MCF 10A (cell line): ENCODE results near the gene TOR4A. TPM values are rescaled to one million over a fixed set of nuclear protein-coding genes. Genes with fewer than 3 reads are reported as not detected.

Experiments used
- BruUV-seq: library from RNA; stranded (reverse); fragments of 400-500 nt; replicated peaks from 2 replicates; lab custom pipeline; 2021; lab: Mats Ljungman, UMichigan
- CTCF ChIA-PET: fragments of 300-600 bp; sonication (Branson Sonifier 250); formaldehyde crosslinking; extraction: SDS; loops from one replicate; lab custom pipeline; 2021; ENCODE audit warnings: antibody characterized with exemption, inconsistent platforms; lab: Yijun Ruan, JAX
- POLR2A ChIA-PET: fragments of 300-600, 350-650 bp; sonication (Branson Sonifier 250); formaldehyde crosslinking; extraction: SDS; loops from one replicate; lab custom pipeline; 2020; ENCODE audit warnings: antibody characterized with exemption, inconsistent platforms; lab: Yijun Ruan, JAX
- DNase-seq: peaks from one replicate; pipeline ENCODE4 v3.0.0-alpha.2; 2018; ENCODE audit not compliant: unreplicated experiment
- H3K27ac Mint-ChIP-seq: one replicate; pipeline ENCODE4 v1.8.0; 2022; ENCODE audit warnings: mild to moderate bottlenecking, low read depth, mixed read lengths; ENCODE audit not compliant: unreplicated experiment
- H3K27me3 Mint-ChIP-seq: one replicate; pipeline ENCODE4 v1.8.0; 2022; ENCODE audit warnings: mixed read lengths; ENCODE audit not compliant: insufficient read depth, unreplicated experiment
- H3K36me3 Mint-ChIP-seq: one replicate; pipeline ENCODE4 v1.8.0; 2022; ENCODE audit warnings: mild to moderate bottlenecking, moderate library complexity, mixed read lengths; ENCODE audit not compliant: insufficient read depth, unreplicated experiment
- H3K4me1 Mint-ChIP-seq: one replicate; pipeline ENCODE4 v1.8.0; 2022; ENCODE audit warnings: mixed read lengths; ENCODE audit not compliant: insufficient read depth, unreplicated experiment
- H3K4me3 Mint-ChIP-seq: one replicate; pipeline ENCODE4 v1.8.0; 2022; ENCODE audit warnings: mild to moderate bottlenecking, moderate library complexity, mixed read lengths; ENCODE audit not compliant: unreplicated experiment
- H3K9me3 Mint-ChIP-seq: one replicate; pipeline ENCODE4 v1.8.0; 2022; ENCODE audit warnings: mixed read lengths; ENCODE audit not compliant: unreplicated experiment
- intact Hi-C: fragments of 100-400 bp; cut with micrococcal nuclease; formaldehyde crosslinking; loops from 2 replicates; pipeline ENCODE4 v1.14.1; 2022
- total RNA-seq: library from RNA; stranded (reverse); gene quantifications from 2 replicates; pipeline ENCODE4 v1.2.3, GENCODE V29; 2022
- TF ChIP-seq, protein P1 (sequence below): fragments of 200-600 bp; IDR thresholded peaks from one replicate; pipeline ENCODE4 v1.8.0; 2022; ENCODE audit warnings: antibody characterized with exemption, mild to moderate bottlenecking; ENCODE audit not compliant: unreplicated experiment

TOR4A gene
- total RNA-seq, 1 experiment from 2014 or later = 21.9 TPM

GRCh38 chr9:137244486-137245449, 32.8 kb upstream of the TOR4A start:
- Mint-ChIP-seq H3K4me3 (no peak overlapping the region), H3K9me3 (no peaks in the 10 kb centered on the region), H3K27ac (no peak overlapping the region), H3K36me3 (peaks cover 41% of the 10 kb centered on the region), H3K27me3 (no peaks in the 10 kb centered on the region), H3K4me1 (peaks cover 15% of the 10 kb centered on the region)
- ChIA-PET CTCF (interaction anchor here (0.6 to 1.3 kb wide), 7 partner anchors 8 to 198 kb away, joined by 3 to 11 read pairs (median 3); partner anchors contain the start of gene NELFB), POLR2A (interaction anchor here (0.6 to 8.6 kb wide), 3 partner anchors 10 to 199 kb away, joined by 3 to 118 read pairs (median 3); partner anchors contain the start of genes NELFB and NRARP)
- DNase-seq = no peak
- TF ChIP-seq, protein P1, sequence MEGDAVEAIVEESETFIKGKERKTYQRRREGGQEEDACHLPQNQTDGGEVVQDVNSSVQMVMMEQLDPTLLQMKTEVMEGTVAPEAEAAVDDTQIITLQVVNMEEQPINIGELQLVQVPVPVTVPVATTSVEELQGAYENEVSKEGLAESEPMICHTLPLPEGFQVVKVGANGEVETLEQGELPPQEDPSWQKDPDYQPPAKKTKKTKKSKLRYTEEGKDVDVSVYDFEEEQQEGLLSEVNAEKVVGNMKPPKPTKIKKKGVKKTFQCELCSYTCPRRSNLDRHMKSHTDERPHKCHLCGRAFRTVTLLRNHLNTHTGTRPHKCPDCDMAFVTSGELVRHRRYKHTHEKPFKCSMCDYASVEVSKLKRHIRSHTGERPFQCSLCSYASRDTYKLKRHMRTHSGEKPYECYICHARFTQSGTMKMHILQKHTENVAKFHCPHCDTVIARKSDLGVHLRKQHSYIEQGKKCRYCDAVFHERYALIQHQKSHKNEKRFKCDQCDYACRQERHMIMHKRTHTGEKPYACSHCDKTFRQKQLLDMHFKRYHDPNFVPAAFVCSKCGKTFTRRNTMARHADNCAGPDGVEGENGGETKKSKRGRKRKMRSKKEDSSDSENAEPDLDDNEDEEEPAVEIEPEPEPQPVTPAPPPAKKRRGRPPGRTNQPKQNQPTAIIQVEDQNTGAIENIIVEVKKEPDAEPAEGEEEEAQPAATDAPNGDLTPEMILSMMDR = no peak
- BruUV-seq = no TSS peak
- intact Hi-C loops = no loop called here

- no peaks in the 10 kb centered on the region for H3K27me3 Mint-ChIP-seq
- no peak overlapping the region for H3K4me3 Mint-ChIP-seq
- peaks cover 38% of the 10 kb centered on the region for H3K36me3 Mint-ChIP-seq
These were observed 31.8 kb upstream of the TOR4A start for GRCh38 chr9:137245450-137246421.

DNA sequence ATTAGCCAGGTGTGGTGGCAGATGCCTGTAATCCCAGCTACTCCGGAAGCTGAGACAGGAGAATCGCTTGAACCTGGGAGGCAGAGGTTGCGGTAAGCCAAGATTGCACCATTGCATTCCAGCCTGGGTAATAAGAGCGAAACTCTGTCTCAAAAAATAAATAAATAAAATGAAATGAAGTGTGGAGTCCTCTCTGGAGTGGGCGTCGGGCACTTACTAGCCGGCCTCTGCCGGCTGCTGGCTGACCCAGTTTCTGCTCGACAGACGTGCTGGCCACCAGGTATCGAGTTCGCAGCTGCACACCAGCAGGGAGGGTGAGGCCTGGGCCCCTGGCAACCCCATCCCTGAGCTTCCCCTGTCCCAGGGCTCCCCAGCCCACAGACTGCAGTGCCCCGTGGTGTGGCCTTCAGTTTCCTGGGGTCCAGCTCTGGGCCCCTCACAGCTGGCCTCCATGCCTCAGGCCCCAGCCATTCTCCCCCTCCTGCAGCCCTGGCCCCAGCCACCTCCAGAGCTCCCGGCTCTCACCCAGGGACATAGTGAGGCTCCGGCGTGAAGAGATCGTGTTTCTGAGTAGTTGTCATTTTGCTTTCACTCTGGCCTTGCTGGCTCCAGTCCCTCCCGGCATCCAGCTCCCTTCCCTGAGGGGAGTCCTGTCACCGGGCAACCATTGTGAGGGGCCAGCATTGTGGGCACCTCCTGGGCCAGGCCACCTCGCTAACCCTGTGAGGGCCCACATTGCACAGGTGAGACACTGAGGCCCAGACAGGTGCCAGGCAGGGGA, 30.2 kb upstream of the TOR4A start:
- H3K4me1 Mint-ChIP-seq = peaks cover 15% of the 10 kb centered on the region
- intact Hi-C loops = no loop called here
- H3K27ac Mint-ChIP-seq = no peak overlapping the region
- H3K36me3 Mint-ChIP-seq = peaks cover 22% of the 10 kb centered on the region
- DNase-seq = no peak
- BruUV-seq = no TSS peak
- H3K4me3 Mint-ChIP-seq = no peak overlapping the region
- no peaks in the 10 kb centered on the region for H3K27me3 Mint-ChIP-seq
- TF ChIP-seq, protein P1 = no peak
- CTCF ChIA-PET = interaction anchor here (0.6 to 0.9 kb wide), 3 partner anchors 9 to 518 kb away, joined by 3 to 4 read pairs (median 3); no protein-coding TSS in a partner anchor
- POLR2A ChIA-PET = interaction anchor here (0.6 to 8.6 kb wide), 3 partner anchors 7 to 42 kb away, joined by 3 to 118 read pairs (median 4); partner anchors contain the start of gene NELFB
- no peaks in the 10 kb centered on the region for H3K9me3 Mint-ChIP-seq

More at GRCh38 chr9:137245450-137246421, 31.8 kb upstream of the TOR4A start:
- no peak for DNase-seq
- ChIA-PET CTCF (interaction anchor here (0.6 to 1.3 kb wide), 4 partner anchors 9 to 199 kb away, joined by 3 to 6 read pairs (median 3); no protein-coding TSS in a partner anchor), POLR2A (interaction anchor here (0.6 to 8.6 kb wide), 2 partner anchors 9 to 57 kb away, joined by 3 to 118 read pairs; partner anchors contain the start of genes NELFB and NRARP)
- Mint-ChIP-seq H3K9me3 (no peaks in the 10 kb centered on the region), H3K4me1 (peaks cover 15% of the 10 kb centered on the region), H3K27ac (no peak overlapping the region)
- TF ChIP-seq, protein P1 = no peak
- no TSS peak for BruUV-seq
- intact Hi-C loops = no loop called here
